GM18873 (cell line): ENCODE data around the gene CYBRD1.

Source experiments
- ATAC-seq: cut with Tn5 transposase; IDR thresholded peaks from one replicate; pipeline ENCODE4 v1.9.1; 2021; ENCODE audit warnings: mild to moderate bottlenecking, moderate library complexity, moderate number of reproducible peaks; ENCODE audit not compliant: unreplicated experiment, low FRiP score

The CYBRD1 gene

DNA sequence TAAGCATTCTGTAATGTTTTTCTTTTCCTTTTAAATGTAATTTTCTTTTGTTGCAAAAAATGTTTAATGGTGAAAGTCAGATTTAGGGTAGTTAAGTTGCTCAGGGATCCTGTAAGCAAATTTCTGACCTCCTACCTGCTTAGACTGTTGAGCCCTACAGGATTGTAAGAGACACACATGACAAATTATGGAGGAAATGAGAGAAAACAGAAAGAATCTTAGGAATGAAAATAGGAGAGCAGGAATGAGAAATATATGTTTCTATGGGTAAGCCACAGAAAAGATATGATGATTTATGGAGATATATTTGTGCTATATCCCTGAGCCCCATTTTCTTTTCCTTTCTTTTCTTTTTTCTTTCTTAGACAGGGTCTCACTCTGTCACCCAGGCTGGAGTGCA lies 28.3 kb downstream of the CYBRD1 start:
- no peak for ATAC-seq

DNA sequence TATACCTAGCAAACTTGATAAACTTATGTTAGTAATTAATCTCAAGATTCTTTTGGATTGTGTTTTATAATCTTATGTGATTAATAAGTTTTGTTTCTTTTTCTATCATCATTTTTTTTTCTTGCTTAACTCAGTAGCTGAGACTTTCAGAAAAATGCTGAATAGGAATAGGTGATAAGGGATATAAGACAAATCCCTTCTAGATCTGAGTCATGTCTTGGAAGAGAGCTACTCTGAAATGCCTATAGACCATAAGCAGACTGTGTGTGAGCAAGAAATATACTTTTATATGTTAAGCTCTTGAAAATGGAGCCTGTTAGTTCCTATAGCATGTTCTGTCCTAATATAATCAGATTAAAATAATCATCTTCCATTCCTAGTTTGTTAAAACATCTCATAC lies 29.6 kb downstream of the CYBRD1 start:
- ATAC-seq = no peak

DNA sequence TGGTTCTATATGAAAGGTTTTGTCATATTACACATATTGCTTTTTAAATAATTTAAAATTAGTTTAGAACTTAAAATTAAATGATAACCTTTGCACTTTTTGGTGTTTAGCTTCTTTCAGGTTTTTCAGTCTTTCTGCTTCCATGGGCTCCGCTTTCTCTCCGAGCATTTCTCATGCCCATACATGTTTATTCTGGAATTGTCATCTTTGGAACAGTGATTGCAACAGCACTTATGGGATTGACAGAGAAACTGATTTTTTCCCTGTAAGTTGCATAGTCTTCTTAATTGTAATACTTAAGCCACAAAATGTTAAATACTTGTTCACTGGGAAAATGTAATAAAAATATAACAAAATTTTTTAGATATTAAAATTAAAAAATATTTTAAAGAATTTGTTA lies 31.0 kb downstream of the CYBRD1 start:
- ATAC-seq = no peak

DNA sequence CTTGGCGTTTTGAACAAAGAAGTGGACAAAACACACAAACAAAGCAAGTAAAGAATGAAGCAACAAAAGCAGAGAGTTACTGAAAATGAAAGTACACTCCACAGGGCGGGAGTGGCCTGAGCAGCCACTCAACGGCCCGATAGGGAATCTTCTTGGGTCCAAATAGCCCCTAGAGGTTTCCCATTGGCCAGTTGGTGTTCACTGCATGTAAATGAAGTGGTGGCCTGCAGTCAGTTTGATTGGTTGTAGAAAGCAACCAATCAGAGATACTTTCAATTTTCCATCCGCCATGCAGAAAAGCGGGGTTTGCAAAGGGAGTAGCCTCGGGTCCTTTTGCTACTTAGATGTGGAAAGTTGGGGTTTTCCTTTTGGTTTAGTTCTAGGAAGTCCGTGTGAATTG lies 31.6 kb downstream of the CYBRD1 start:
- ATAC-seq = no peak

DNA sequence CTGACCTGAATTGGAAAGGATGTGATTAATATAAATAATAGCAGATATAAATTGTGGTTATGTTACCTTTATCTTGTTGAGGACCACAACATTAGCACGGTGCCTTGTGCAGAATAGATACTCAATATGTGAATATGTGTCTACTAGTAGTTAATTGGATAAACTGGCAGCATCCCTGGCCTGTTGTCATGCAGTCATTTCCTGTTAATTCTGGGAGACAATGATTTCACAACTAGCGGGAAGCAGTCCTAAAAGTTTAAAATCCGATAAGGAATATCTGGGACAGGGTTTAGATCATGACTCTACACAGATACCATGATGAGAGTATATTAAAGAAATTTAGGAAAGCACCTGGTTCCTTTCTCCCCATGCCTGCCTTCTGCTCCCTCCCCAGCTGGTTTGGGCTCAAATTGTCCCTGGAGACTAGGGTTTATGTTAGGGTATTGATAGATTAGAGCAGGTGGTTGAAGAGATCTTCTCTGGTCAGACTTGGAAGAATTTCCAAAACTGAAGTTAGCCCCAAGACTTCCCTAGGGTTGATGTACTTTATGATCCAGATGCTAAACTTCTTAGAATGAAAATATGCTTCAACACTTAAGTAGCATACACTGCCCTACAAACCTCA lies 32.8 kb downstream of the CYBRD1 start:
- no peak for ATAC-seq

DNA sequence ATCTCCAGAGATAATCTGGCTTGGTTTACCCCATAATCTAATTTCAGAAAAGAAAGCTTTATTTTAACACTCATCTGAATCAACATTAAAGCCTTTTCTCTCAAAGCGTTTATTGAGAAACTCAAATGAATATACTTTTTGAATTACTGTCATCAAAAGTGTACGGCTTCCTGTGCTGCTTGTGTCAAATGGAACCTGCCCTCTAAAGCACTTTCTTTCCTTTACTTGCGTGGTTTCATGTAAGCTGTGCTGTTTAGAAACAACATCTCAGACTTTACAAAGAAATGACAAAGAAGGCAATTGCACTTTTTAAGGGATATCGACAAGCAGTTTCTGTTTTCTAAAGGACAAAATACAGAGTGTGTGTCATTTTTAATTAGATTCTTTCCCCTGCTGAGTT lies 35.1 kb downstream of the CYBRD1 start:
- no peak for ATAC-seq

DNA sequence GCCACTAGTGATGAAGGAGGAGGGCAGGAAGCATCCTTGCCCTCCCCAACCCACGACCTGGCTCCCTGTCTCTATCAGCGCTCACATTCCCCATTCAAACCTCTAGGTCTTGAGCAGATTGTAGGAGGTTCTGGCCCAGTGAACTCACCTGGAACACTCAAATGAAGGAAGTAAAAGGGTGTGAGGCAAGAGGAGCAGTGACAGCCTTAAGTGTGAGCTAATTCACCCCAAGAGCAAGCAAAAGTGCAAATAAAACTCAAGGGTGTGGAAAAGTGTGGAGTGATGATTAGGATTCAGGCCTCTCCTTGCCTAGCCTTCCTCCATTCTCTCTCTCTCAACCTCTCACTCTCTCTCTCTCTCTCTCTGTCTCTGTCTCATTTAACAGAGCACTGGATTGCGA lies 41.0 kb downstream of the CYBRD1 start:
- no peak for ATAC-seq

DNA sequence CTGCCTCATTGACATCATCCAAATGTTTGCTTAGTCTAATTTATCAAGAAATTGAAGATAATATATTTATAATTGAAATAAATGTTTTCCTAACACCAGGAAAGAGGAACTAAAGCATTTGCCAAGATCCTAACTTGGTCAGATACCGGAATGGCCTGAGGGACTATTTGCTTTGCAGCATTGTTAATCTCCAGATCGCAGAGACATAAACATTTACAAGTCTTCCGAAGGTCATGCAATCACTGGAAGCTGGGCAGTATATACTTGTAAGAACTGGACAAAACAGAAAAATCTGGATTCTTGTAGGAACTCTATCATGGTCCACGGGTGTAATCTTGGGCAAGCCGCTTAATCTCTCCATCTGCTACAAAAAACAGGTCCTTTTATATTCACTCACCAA lies 42.2 kb downstream of the CYBRD1 start:
- no peak for ATAC-seq

DNA sequence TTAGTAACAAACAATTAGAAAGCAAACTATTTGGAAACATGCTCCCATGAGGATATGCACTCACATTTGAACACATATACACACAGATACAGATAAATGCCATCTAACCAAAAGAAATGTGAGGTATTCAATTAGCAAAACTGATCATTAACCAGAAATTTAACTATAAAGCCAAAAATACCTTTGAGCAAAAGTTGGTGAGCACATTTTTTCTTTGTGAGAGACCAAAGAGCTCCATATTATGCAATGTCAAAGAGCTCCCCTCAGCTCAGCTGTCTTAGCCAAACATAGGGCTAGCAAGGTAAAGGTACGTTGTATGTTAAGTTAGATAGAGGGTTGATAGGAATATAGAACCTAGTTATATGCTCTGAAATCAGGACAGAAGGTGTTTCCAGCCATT lies 43.8 kb downstream of the CYBRD1 start:
- ATAC-seq = no peak

DNA sequence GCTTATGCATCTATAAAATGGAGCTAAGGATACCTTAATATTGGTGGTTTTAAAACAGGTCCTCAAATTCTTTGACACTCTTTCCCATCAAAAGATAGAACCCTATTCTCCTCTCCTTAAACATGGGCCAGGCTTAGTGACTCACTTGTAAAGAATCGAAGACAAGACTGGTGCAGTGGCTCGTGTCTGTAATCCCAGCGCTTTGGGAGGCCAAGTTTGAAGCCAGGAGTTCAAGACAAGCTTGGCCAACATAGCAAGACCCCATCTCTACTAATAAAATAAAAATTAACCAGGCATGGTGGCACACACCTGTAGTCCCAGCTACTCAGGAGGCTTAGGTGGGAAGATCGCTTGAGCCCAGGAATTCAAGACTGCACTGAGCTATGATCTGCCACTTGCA lies 44.5 kb downstream of the CYBRD1 start:
- ATAC-seq = no peak

DNA sequence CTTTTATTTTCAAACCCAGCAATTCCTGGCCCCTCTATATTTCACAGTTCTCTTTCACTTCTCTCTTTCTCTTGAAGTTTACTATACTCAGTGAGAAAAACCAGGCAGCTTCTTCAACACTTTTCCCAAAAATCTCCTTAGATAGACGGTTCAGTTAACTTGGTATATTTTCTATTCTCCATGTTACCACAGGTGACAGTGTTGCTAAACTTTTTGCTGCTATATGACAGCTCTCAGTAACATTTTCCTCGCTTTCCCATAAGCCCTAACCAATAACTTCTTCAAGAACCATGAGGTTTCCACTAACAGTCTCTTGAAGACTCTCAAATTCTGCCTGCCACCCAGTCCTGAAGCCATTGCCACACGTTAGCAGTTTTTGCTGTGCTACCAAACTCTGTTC lies 45.8 kb downstream of the CYBRD1 start:
- no peak for ATAC-seq

DNA sequence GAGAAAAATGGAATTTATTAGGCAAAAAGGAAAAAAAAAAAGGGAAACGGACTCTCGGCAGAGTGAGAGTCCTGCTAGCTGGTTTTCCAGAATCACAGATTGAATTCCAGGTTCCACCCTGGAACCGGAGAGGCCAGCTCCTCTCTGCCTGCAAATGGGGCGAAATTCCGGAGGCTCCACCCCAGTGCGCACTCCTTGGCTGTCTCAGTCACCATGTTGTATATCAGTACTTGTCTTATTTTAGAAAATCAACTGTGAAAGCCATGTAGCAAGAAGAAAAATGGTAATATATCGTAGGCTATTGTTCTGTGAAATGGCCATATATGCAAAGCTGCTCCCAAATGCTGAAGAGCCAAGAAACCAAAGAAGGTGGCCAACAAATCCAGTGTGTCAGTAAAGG lies 49.4 kb downstream of the CYBRD1 start:
- no peak for ATAC-seq

DNA sequence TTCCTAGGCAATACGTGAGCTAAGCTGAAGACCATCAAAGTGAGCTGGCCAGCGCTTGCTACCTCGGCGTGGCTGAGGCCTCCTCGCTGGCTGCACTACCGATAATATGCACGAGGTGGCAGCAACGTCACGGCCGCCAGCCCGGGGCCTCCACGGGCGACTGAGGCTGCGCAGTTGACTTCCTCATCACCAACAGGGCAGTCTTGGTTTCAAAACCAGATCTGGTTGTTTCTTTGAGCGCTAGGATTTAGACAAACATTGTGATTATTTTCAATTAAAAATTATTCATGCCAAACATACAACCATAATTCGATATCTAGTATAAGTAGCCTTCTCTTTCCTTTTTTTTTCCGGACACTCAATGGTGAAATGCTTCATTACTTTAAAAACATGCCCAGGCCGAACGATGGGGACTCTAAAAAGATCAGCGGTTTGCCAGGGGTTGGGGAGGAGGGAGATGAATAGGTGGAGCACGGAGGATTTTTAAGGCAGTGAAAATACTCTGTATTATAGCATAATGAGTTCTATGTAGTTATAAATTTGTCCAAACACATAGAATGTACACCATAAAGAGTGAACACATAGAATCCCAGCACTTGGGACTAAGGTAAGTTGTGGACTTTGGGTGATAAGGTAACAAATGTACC lies 52.0 kb downstream of the CYBRD1 start:
- ATAC-seq = no peak

DNA sequence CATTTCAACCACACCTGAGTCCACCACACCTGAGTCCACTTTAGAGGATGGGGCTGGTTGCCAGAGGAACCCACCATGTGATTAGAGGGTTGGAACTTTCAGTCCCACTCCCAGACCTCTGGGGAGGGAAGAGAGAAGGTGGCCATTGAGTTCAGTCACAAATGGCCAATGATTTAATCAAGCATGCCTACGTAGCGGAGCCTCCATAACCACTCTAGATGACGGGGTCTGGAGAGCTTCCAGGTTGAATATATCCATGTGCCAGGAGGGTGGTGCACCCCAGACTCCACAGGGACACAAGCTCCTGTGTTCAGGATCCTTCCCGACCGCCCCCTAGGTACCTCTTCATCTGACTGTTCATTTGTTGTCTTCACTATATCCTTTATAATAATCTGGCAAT lies 53.3 kb downstream of the CYBRD1 start:
- no peak for ATAC-seq

DNA sequence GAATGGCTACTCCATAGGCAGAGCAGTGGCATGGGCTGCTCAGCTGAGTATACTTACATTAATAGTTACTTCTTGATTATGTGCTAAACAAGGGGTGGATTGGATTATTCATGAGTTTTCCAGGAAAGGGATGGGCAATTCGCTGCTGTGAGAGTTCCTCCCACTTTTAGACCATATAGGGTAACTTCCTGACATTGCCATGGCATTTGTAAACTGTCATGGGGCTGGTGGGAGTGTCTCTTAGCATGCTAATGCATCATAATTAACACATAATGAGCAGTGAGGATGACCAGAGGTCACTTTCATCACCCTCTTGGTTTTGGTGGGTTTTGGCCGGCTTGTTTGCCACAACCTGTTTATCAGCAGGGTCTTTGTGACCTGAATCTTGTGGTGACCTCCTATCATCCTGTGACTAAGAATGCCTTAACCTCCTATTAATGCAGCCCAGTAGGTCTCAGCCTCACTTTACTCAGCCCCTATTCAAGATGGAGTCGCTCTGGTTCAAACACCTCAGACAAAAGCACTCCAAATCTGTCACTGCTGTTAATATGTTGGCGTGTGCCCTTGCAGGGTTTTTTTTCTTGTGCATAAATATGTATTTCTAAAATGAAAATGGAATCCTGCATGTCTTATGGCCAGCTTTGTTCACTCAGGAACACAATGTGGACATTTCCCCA lies 56.0 kb downstream of the CYBRD1 start:
- no peak for ATAC-seq

DNA sequence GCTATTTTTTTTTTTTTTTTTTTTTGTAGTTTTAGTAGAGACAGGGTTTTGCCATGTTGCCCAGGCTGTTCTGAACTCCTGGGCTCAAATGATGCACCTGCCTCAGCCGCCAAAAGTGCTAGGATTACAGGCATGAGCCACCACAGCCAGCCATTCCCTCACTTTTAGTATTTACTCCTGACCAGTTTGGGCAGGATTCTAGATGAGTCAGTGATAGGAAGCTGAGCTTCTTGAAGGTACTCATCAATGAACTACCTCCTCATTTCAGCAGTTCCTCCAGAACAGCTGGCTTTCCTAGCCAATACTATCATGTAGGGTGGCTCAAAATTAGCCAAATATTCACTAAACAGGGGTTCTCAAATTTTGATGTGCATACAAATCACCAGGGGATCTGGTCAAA lies 57.2 kb downstream of the CYBRD1 start:
- no peak for ATAC-seq

DNA sequence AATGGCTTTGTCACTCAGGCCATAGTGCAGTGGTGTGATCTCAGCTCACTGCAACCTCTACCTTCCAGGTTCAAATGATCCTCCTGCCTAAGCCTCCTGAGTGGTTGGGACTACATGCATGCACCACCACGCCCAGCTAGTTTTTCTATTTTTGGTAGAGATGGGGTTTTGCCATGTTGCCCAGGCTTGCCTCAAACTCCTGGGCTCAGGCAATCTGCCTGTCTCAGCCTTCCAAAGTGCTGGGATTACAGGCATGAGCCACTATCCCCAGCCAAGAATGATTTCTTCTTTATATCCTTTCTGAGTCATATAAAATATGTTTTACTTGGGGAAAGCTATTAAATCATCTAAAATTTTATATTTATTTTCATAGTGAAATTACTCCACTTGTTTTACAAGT lies 61.3 kb downstream of the CYBRD1 start:
- ATAC-seq = no peak

DNA sequence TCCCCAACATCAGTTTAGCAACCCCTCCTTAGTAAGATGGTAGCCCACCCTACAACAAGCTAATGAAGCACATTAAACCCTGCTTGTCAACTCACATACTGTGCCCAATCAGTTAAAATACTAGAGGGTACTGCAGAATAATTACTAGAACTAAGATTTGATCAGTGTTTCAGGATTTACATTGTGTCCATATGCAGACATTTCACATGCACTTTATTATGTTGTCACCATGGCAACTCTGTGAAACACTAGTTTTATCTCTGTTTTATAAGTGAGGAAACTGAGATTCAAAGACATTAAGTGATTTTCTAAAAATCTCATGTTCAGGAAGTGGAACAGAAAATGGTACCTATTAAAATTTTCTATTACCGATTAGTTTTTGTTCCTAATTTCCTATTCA lies 61.7 kb downstream of the CYBRD1 start:
- ATAC-seq = no peak

DNA sequence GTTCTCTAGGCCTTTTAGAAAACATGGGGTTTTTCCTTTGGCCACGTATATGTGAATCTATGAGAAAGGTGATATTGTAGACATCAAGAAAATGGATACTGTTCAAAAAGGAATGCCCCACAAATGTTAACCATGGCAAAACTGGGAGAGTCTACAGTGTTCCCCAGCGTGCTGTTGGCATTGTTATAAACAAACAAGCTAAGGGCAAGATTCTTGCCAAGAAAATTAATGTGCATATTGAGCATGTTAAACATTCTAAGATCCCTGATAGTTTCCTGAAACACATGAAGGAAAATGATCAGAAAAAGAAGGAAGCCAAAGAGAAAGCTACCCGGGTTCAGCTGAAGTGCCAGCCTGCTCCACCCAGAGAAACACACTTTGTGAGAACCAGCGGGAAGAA lies 64.9 kb downstream of the CYBRD1 start:
- ATAC-seq = no peak

DNA sequence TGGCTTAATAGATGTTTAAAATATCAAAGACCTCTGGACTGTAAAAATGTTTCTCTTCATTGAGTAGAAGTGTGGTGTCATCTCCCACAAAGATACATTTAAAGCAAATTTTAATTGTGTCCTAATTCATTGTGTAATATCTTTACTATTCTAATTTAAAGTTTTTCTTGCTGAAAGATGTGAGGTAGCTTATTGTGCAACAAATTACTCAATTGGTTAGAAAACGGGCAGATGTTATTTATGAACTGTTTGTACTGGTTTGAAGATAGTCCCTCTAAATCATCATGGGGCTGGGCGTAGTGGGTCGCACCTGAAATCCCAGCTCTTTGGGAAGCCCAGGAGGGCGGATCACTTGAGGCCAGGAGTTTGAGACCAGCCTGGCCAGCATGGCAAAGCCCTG lies 65.3 kb downstream of the CYBRD1 start:
- no peak for ATAC-seq

DNA sequence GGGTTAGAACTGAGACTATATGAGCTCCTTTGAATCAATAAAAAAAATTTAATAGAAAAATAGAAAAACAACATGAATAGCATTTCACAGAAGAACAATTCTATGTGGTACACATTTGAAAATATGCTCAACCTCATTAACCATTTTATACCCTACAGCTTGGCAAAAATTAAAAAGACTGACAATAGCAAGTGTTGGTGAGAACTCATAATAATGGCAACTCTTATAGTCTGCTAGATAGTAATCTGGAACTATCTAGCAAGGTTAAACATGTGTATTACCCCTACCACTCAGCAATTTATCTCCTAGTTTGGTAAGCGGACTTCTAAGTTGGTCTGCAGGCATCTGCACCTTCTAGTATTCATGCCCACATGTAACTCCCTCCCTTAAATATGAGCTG lies 67.8 kb downstream of the CYBRD1 start:
- ATAC-seq = no peak

DNA sequence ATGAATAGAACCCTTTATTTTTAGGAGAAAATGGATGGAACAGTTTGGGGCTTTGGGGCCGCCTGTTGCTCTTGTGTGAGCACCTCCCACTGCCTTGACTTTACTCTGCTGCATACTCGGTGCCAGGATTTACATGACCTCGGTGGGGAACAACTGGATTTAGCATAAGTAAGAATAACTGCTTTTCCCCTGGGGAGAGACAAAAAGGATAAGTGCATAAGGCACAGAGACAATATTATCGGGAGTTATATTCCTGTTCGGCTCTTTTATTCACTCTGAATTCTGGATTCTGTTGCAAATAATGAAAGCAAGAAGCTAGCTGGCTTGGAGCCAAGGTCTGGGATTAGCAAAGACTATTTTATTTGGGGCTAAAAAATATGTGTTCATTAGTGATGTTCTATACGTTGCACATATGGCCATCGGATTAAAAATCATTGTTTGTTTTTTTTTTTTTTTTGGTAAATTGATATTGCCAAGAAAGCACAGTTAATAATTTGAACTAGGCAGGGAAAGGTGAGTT lies 69.8 kb downstream of the CYBRD1 start:
- no peak for ATAC-seq
